Occipital lobe (tissue), 2 donors: ENCODE results near the gene MEGF10. TPM values are rescaled to one million over a fixed set of nuclear protein-coding genes. Genes with fewer than 3 reads are reported as not detected.
A peak's percentile ranks its signal among the peaks of the same experiment; 100 is the strongest.
"Not testable (repeated sequence)": the region's sequence is repeated elsewhere in the genome, so short reads cannot be mapped to it uniquely, and the experiment has no call there.

Experiments
- DNase-seq: peaks from one replicate; lab custom pipeline; 2025; lab: John Stamatoyannopoulos, UW
- total RNA-seq: library from RNA; depleted of rRNA; stranded (reverse); fragments of >200 nt; gene quantifications from one replicate; pipeline ENCODE4 v1.2.3, GENCODE V29; 2014

The MEGF10 gene
- 20.0 TPM for total RNA-seq

GRCh38 chr5:127290019-127290945 is at the start of gene MEGF10:
MEGF10 (plus strand) TSS chr5:127290796; CDS start chr5:127331309, 40,513 bp downstream.
- DNase-seq = peak; percentile 45

- no peak for DNase-seq
These were observed 47.6 kb upstream of the MEGF10 start for GRCh38 chr5:127243011-127243410.

- no peak for DNase-seq
These were observed 35.8 kb upstream of the MEGF10 start for GRCh38 chr5:127254729-127255284.

GRCh38 chr5:127256886-127257597 is 33.6 kb upstream of the MEGF10 start:
- no peak for DNase-seq

- no peak for DNase-seq
These were observed 29.9 kb upstream of the MEGF10 start for GRCh38 chr5:127260686-127261085.

GRCh38 chr5:127265473-127265872 is 25.1 kb upstream of the MEGF10 start:
- not testable (repeated sequence) for DNase-seq

- DNase-seq = not testable (repeated sequence)
These were observed 22.3 kb upstream of the MEGF10 start for GRCh38 chr5:127268342-127268741.

GRCh38 chr5:127270713-127271112 is 19.9 kb upstream of the MEGF10 start:
- not testable (repeated sequence) for DNase-seq

GRCh38 chr5:127275641-127276193 is 14.9 kb upstream of the MEGF10 start:
- no peak for DNase-seq

GRCh38 chr5:127280491-127281220 is 9.9 kb upstream of the MEGF10 start:
- DNase-seq = no peak

GRCh38 chr5:127281609-127282008 is 9.0 kb upstream of the MEGF10 start:
- DNase-seq = no peak

- no peak for DNase-seq
These were observed 1.9 kb upstream of the MEGF10 start for GRCh38 chr5:127288676-127289075.

- peak; percentile 39 for DNase-seq
These were observed 524 bp downstream of the MEGF10 start for GRCh38 chr5:127290946-127291693.

GRCh38 chr5:127292030-127292735 is 1.6 kb downstream of the MEGF10 start:
- no peak for DNase-seq

GRCh38 chr5:127293373-127293772 is 2.8 kb downstream of the MEGF10 start:
- no peak for DNase-seq

- DNase-seq = no peak
These were observed 4.2 kb downstream of the MEGF10 start for GRCh38 chr5:127294829-127295228.

GRCh38 chr5:127295454-127295853 is 4.9 kb downstream of the MEGF10 start:
- DNase-seq = no peak

GRCh38 chr5:127296321-127296720 is 5.7 kb downstream of the MEGF10 start:
- DNase-seq = no peak

GRCh38 chr5:127296894-127297293 is 6.3 kb downstream of the MEGF10 start:
- not testable (repeated sequence) for DNase-seq
